Activated CD8-positive, alpha-beta T cell treated with anti-CD3 and anti-CD28 coated beads for 36 hours (primary cell): ENCODE measurements around the gene KIAA1586. TPM values are rescaled to one million over a fixed set of nuclear protein-coding genes. Genes with fewer than 3 reads are reported as not detected.
"Not testable (repeated sequence)": the region's sequence is repeated elsewhere in the genome, so short reads cannot be mapped to it uniquely, and the experiment has no call there.

Experiments
- ATAC-seq: fragments of 200-7000 bp; cut with Tn5 transposase; one replicate; pipeline ENCODE4 v1.10.0; 2021; ENCODE audit warnings: mild to moderate bottlenecking, moderate library complexity
- CTCF ChIA-PET: fragments of 350-600 bp; sonication (Branson Sonifier 250); formaldehyde crosslinking; loops from one replicate; lab custom pipeline; 2021; ENCODE audit warnings: antibody characterized with exemption; lab: Charles Lee
- POLR2A ChIA-PET: fragments of 350-600 bp; sonication (Branson Sonifier 250); formaldehyde crosslinking; loops from one replicate; lab custom pipeline; 2021; ENCODE audit warnings: antibody characterized with exemption; lab: Charles Lee
- DNase-seq: peaks from one replicate; pipeline ENCODE4 v3.0.0-alpha.2; 2020
- H3K27ac Mint-ChIP-seq: one replicate; pipeline ENCODE4 v1.8.0; 2021; ENCODE audit warnings: mild to moderate bottlenecking, mixed read lengths
- H3K27me3 Mint-ChIP-seq: one replicate; pipeline ENCODE4 v1.8.0; 2021; ENCODE audit warnings: mixed read lengths
- H3K36me3 Mint-ChIP-seq: one replicate; pipeline ENCODE4 v1.8.0; 2021; ENCODE audit warnings: low read depth, mixed read lengths
- H3K4me1 Mint-ChIP-seq: one replicate; pipeline ENCODE4 v1.8.0; 2021; ENCODE audit warnings: low read depth, mixed read lengths
- H3K4me3 Mint-ChIP-seq: one replicate; pipeline ENCODE4 v1.8.0; 2021; ENCODE audit warnings: mild to moderate bottlenecking, moderate library complexity, mixed read lengths
- H3K9me3 Mint-ChIP-seq: one replicate; pipeline ENCODE4 v1.8.0; 2021; ENCODE audit warnings: mixed read lengths
- CTCF ChIP-seq: fragments of 200-600 bp; IDR thresholded peaks from one replicate; pipeline ENCODE4 v1.8.0; 2022; ENCODE audit warnings: antibody characterized with exemption, mild to moderate bottlenecking
- intact Hi-C: fragments of 100-400 bp; cut with micrococcal nuclease; formaldehyde crosslinking; loops from one replicate; pipeline ENCODE4 v1.10.0; 2022
- total RNA-seq, 2 experiments: library from RNA; stranded (reverse); gene quantifications; one replicate each; pipeline ENCODE4 v1.2.3, GENCODE V29; 2021

The KIAA1586 gene
- total RNA-seq, 2 experiments from 2014 or later, result 16.0 to 18.7 TPM

- TF ChIP-seq CTCF, result no peak
- H3K27ac Mint-ChIP-seq, result no peak overlapping the region
- POLR2A ChIA-PET, result no interaction called here
- DNase-seq (no peak), ATAC-seq (no peak)
- peaks cover 15% of the 10 kb centered on the region for H3K36me3 Mint-ChIP-seq
- CTCF ChIA-PET, result no interaction called here
- H3K27me3 Mint-ChIP-seq, result peaks cover 33% of the 10 kb centered on the region
- H3K9me3 Mint-ChIP-seq, result no peaks in the 10 kb centered on the region
- no peak overlapping the region for H3K4me3 Mint-ChIP-seq
- intact Hi-C loops, result no loop called here
- peaks cover 21% of the 10 kb centered on the region for H3K4me1 Mint-ChIP-seq
These were observed 1.9 kb upstream of the KIAA1586 start for GRCh38 chr6:57044568-57044967.

GRCh38 chr6:57047257-57047585, 728 bp downstream of the KIAA1586 start:
- not testable (repeated sequence) for H3K27ac Mint-ChIP-seq

GRCh38 chr6:57047859-57048258, 1.4 kb downstream of the KIAA1586 start:
- ATAC-seq, CTCF ChIA-PET, intact Hi-C loops, H3K9me3 Mint-ChIP-seq, DNase-seq, POLR2A ChIA-PET: not testable (repeated sequence)
- H3K36me3 Mint-ChIP-seq, result peaks cover 33% of the 10 kb centered on the region
- peaks cover 28% of the 10 kb centered on the region for H3K4me1 Mint-ChIP-seq
- peaks cover 21% of the 10 kb centered on the region for H3K27me3 Mint-ChIP-seq
- H3K4me3 Mint-ChIP-seq, result peak overlapping the region; percentile 62
- H3K27ac Mint-ChIP-seq, result peak overlapping the region; percentile 39

More at GRCh38 chr6:57047257-57047585, 728 bp downstream of the KIAA1586 start:
- DNase-seq, intact Hi-C loops, CTCF ChIA-PET, H3K9me3 Mint-ChIP-seq, H3K4me3 Mint-ChIP-seq, POLR2A ChIA-PET: not testable (repeated sequence)
- H3K27me3 Mint-ChIP-seq, result peaks cover 22% of the 10 kb centered on the region
- peaks cover 31% of the 10 kb centered on the region for H3K36me3 Mint-ChIP-seq
- H3K4me1 Mint-ChIP-seq, result peaks cover 28% of the 10 kb centered on the region
- ATAC-seq, result peak; percentile 29

- peak overlapping the region; percentile 47 for H3K27ac Mint-ChIP-seq
- no peaks in the 10 kb centered on the region for H3K9me3 Mint-ChIP-seq
- peak overlapping the region; percentile 62 for H3K4me3 Mint-ChIP-seq
- ATAC-seq (no peak), DNase-seq (no peak)
- POLR2A ChIA-PET, result no interaction called here
- peaks cover 28% of the 10 kb centered on the region for H3K4me1 Mint-ChIP-seq
- peaks cover 18% of the 10 kb centered on the region for H3K27me3 Mint-ChIP-seq
- CTCF ChIA-PET, result no interaction called here
- peaks cover 36% of the 10 kb centered on the region for H3K36me3 Mint-ChIP-seq
- intact Hi-C loops, result no loop called here
- no peak for TF ChIP-seq CTCF
These were observed 2.1 kb downstream of the KIAA1586 start for GRCh38 chr6:57048577-57048976.

- H3K27ac Mint-ChIP-seq, result no peak overlapping the region
- H3K27me3 Mint-ChIP-seq, result no peaks in the 10 kb centered on the region
- intact Hi-C loops, result no loop called here
- POLR2A ChIA-PET, result no interaction called here
- peaks cover 23% of the 10 kb centered on the region for H3K36me3 Mint-ChIP-seq
- ATAC-seq (no peak), DNase-seq (no peak)
- TF ChIP-seq CTCF, result no peak
- H3K4me1 Mint-ChIP-seq, result peaks cover 2% of the 10 kb centered on the region
- no peaks in the 10 kb centered on the region for H3K9me3 Mint-ChIP-seq
- H3K4me3 Mint-ChIP-seq, result no peak overlapping the region
- CTCF ChIA-PET, result no interaction called here
These were observed 17.4 kb downstream of the KIAA1586 start for GRCh38 chr6:57063847-57064246.

- H3K36me3 Mint-ChIP-seq, result peaks cover 19% of the 10 kb centered on the region
- ChIA-PET CTCF (no interaction called here), POLR2A (no interaction called here)
- H3K27me3 Mint-ChIP-seq, result no peaks in the 10 kb centered on the region
- no peaks in the 10 kb centered on the region for H3K9me3 Mint-ChIP-seq
- DNase-seq (no peak), ATAC-seq (no peak)
- intact Hi-C loops, result no loop called here
- no peak overlapping the region for H3K27ac Mint-ChIP-seq
- H3K4me1 Mint-ChIP-seq, result peaks cover 2% of the 10 kb centered on the region
- H3K4me3 Mint-ChIP-seq, result no peak overlapping the region
- TF ChIP-seq CTCF, result no peak
These were observed 18.3 kb downstream of the KIAA1586 start for GRCh38 chr6:57064809-57065208.
